ENCODE results near the gene MED16.

The MED16 gene

DNA sequence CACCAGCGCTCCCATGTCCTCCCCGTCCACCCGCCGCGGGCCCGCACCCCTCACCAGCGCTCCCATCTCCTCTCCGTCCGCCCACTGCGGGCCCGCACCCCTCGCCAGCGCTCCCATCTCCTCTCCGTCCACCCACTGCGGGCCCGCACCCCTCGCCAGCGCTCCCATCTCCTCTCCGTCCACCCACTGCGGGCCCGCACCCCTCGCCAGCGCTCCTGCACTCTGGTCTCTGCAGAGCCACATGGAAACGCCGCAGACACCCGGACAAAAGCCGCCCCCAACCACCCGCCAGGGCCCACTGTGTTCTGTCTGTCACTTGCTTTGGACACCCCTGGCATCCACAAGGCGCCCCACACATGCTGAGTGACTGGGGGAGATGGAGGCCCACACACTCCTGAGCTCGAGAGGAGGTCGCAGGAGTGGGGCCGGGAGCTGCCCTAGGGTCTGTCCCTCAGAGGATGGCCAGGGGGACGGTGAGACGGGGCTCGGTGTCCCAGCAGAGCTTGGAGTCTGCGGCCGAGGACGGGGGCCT is 26.2 kb downstream of the MED16 start:
- H3K9me3 ChIP-seq (ENCODE audit: low read length), result no peaks in the 10 kb centered on the region
- no peaks in the 10 kb centered on the region for H3F3A ChIP-seq (ENCODE audit: insufficient read depth, low read length)
- H3K36me3 ChIP-seq (ENCODE audit: insufficient read depth, low read length), result peaks cover 26% of the 10 kb centered on the region
- no peak overlapping the region for H3K4me2 ChIP-seq (ENCODE audit: low read length)
- peaks cover 14% of the 10 kb centered on the region for H3K4me1 ChIP-seq (ENCODE audit: insufficient read depth, low read length, severe bottlenecking)
- H3K9ac ChIP-seq (ENCODE audit: low read length), result no peak overlapping the region
- H2AFZ ChIP-seq (ENCODE audit: low read length), result no peak overlapping the region
- no peak overlapping the region for H3K4me3 ChIP-seq (ENCODE audit: low read depth, low read length, poor library complexity, severe bottlenecking)
- H3K27me3 ChIP-seq (ENCODE audit: insufficient read depth, low read length), result no peaks in the 10 kb centered on the region
- H3K79me2 ChIP-seq (ENCODE audit: insufficient read depth, low read length), result no peaks in the 10 kb centered on the region
- no peak overlapping the region for H3K27ac ChIP-seq (ENCODE audit: low read depth, low read length, poor library complexity, severe bottlenecking)
- TF ChIP-seq, protein P1, sequence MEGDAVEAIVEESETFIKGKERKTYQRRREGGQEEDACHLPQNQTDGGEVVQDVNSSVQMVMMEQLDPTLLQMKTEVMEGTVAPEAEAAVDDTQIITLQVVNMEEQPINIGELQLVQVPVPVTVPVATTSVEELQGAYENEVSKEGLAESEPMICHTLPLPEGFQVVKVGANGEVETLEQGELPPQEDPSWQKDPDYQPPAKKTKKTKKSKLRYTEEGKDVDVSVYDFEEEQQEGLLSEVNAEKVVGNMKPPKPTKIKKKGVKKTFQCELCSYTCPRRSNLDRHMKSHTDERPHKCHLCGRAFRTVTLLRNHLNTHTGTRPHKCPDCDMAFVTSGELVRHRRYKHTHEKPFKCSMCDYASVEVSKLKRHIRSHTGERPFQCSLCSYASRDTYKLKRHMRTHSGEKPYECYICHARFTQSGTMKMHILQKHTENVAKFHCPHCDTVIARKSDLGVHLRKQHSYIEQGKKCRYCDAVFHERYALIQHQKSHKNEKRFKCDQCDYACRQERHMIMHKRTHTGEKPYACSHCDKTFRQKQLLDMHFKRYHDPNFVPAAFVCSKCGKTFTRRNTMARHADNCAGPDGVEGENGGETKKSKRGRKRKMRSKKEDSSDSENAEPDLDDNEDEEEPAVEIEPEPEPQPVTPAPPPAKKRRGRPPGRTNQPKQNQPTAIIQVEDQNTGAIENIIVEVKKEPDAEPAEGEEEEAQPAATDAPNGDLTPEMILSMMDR (IDR thresholded peaks at IDR 0.05; ENCODE audit: low read length), result no peak
- TF ChIP-seq EZH2 (IDR thresholded peaks at IDR 0.05; ENCODE audit: borderline replicate concordance, low read length), result no peak
- no peaks in the 10 kb centered on the region for H3K9me2 ChIP-seq (ENCODE audit: low read depth, low read length)
- H4K20me1 ChIP-seq (ENCODE audit: insufficient read depth, low read length), result no peaks in the 10 kb centered on the region

DNA sequence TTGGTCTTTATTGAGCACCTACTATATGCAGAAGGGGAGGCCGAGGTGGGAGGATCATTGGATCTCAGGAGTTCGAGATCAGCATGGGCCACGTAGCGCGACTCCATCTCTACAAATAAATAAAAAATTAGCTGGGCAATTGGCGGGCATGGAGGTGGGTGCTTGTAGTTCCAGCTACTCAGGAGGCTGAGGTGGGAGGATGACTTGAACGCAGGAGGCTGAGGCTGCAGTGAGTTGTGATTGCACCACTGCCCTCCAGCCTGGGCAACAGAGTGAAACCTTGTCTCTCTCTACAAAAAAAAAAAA is 29.7 kb downstream of the MED16 start:
- peaks cover 8% of the 10 kb centered on the region for H3K36me3 ChIP-seq (ENCODE audit: insufficient read depth, low read length)
- peaks cover 18% of the 10 kb centered on the region for H3K4me1 ChIP-seq (ENCODE audit: insufficient read depth, low read length, severe bottlenecking)
- no peaks in the 10 kb centered on the region for H3K9me2 ChIP-seq (ENCODE audit: low read depth, low read length)
- no peaks in the 10 kb centered on the region for H3F3A ChIP-seq (ENCODE audit: insufficient read depth, low read length)
- no peaks in the 10 kb centered on the region for H3K9me3 ChIP-seq (ENCODE audit: low read length)
- peak overlapping the region; percentile 64 for H3K27ac ChIP-seq (ENCODE audit: low read depth, low read length, poor library complexity, severe bottlenecking)
- no peaks in the 10 kb centered on the region for H3K27me3 ChIP-seq (ENCODE audit: insufficient read depth, low read length)
- H3K9ac ChIP-seq (ENCODE audit: low read length), result no peak overlapping the region
- no peak overlapping the region for H2AFZ ChIP-seq (ENCODE audit: low read length)
- peak overlapping the region; percentile 43 for H3K4me3 ChIP-seq (ENCODE audit: low read depth, low read length, poor library complexity, severe bottlenecking)
- H4K20me1 ChIP-seq (ENCODE audit: insufficient read depth, low read length), result no peaks in the 10 kb centered on the region
- peak overlapping the region; percentile 59 for H3K4me2 ChIP-seq (ENCODE audit: low read length)
- TF ChIP-seq EZH2 (IDR thresholded peaks at IDR 0.05; ENCODE audit: borderline replicate concordance, low read length), result no peak
- TF ChIP-seq, protein P1 (IDR thresholded peaks at IDR 0.05; ENCODE audit: low read length), result no peak
- no peaks in the 10 kb centered on the region for H3K79me2 ChIP-seq (ENCODE audit: insufficient read depth, low read length)

DNA sequence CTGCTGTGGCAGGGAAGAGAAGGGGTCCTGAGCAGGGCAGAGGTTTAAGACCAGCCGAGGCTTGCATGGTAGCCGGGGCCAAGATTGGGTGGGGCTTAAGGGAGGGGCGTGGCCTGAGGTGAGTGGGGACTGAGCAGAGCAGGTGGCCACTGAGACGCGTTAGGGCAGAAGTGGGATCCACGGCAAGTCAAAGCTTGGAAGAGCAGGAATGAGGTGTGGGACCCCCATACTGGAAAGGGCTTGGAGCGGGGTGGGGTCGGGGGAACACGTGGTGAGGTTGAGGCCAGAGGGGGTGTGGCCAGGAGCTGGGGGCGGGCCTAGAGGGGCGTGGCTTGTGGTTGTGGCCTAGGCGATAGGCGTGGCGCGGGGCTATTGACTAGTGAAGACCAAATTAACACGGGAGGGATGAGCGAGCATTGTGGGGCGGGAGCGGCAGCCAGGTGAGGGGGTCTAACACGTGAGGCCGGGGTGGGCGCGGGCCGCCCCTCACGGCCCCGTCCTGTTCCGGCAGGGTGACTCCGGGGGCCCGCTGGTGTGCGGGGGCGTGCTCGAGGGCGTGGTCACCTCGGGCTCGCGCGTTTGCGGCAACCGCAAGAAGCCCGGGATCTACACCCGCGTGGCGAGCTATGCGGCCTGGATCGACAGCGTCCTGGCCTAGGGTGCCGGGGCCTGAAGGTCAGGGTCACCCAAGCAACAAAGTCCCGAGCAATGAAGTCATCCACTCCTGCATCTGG is 30.2 kb downstream of the MED16 start:
- Histone ChIP-seq H3K36me3 (ENCODE audit: insufficient read depth, low read length) (0 out of 2 replicates have a peak, but pooled peaks cover 2% of the 10 kb centered on the region), H3K9me3 (ENCODE audit: low read length) (no peaks in the 10 kb centered on the region), H3K79me2 (ENCODE audit: insufficient read depth, low read length) (no peaks in the 10 kb centered on the region), H3K4me3 (ENCODE audit: low read depth, low read length, poor library complexity, severe bottlenecking) (peak overlapping the region; percentile 43), H3K9ac (ENCODE audit: low read length) (no peak overlapping the region), H3F3A (ENCODE audit: insufficient read depth, low read length) (no peaks in the 10 kb centered on the region), H3K4me1 (ENCODE audit: insufficient read depth, low read length, severe bottlenecking) (peaks cover 18% of the 10 kb centered on the region), H2AFZ (ENCODE audit: low read length) (no peak overlapping the region), H3K27me3 (ENCODE audit: insufficient read depth, low read length) (no peaks in the 10 kb centered on the region), H4K20me1 (ENCODE audit: insufficient read depth, low read length) (no peaks in the 10 kb centered on the region), H3K4me2 (ENCODE audit: low read length) (peak overlapping the region; percentile 59), H3K27ac (ENCODE audit: low read depth, low read length, poor library complexity, severe bottlenecking) (peak overlapping the region; percentile 64), H3K9me2 (ENCODE audit: low read depth, low read length) (no peaks in the 10 kb centered on the region)
- TF ChIP-seq, protein P1 (IDR thresholded peaks at IDR 0.05; ENCODE audit: low read length), result no peak
- TF ChIP-seq EZH2 (IDR thresholded peaks at IDR 0.05; ENCODE audit: borderline replicate concordance, low read length), result no peak
